ENCODE measurements around the gene FRMD4A.

FRMD4A gene

GRCh38 chr10:14253711-14254110, 77.0 kb downstream of the FRMD4A start:
- no peaks in the 10 kb centered on the region for H3K79me2 ChIP-seq (ENCODE audit: insufficient read depth, low read length)
- H3K27me3 ChIP-seq (ENCODE audit: insufficient read depth, low read length, poor library complexity) = no peaks in the 10 kb centered on the region
- H3K9me3 ChIP-seq (ENCODE audit: insufficient read depth, low read length, severe bottlenecking) = no peaks in the 10 kb centered on the region
- no peaks in the 10 kb centered on the region for H4K20me1 ChIP-seq (ENCODE audit: insufficient read depth, low read length)
- no peak for ATAC-seq (ENCODE audit: insufficient read depth, low read depth)
- DNase-seq = no peak
- H3K4me3 ChIP-seq (ENCODE audit: low read depth in 1 of 2, low read length in 2 of 2) = no peak overlapping the region
- H3K9ac ChIP-seq (ENCODE audit: low read depth, low read length) = no peak overlapping the region
- H3K4me1 ChIP-seq (ENCODE audit: insufficient read depth, low read length) = no peaks in the 10 kb centered on the region
- TF ChIP-seq CTCF (IDR thresholded peaks at IDR 0.05; ENCODE audit: borderline replicate concordance, extremely low read depth, low read length, poor library complexity, severe bottlenecking) = no peak
- TF ChIP-seq EZH2 (IDR thresholded peaks at IDR 0.05; ENCODE audit: borderline replicate concordance, low read depth, low read length, severe bottlenecking) = no peak
- no peaks in the 10 kb centered on the region for H3K36me3 ChIP-seq (ENCODE audit: insufficient read depth, low read length)
- H3K27ac ChIP-seq (ENCODE audit: low read length) = no peak overlapping the region
- no peak overlapping the region for H3K4me2 ChIP-seq (ENCODE audit: insufficient read depth, low read length)
- no peak overlapping the region for H2AFZ ChIP-seq (ENCODE audit: low read depth, low read length)

DNA sequence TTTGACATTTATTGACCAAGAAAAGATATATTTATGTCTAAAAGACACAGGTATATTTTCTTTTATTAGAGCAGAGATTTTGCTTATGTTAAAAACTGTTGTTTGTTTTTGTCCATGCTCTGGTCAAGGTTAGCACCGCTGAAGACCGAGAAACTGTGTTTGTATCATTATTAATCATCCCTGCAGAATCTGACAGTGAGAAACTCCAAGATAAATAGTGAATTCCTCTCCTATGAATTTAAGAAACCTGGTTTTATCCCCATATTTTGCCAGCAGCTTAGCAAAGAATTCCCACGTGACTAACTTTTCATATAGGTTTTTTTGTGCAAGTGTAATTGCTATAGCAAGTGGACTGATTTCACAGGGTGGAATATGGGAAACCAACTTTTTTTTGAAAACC, 77.6 kb downstream of the FRMD4A start:
- Histone ChIP-seq H2AFZ (ENCODE audit: low read depth, low read length) (no peak overlapping the region), H3K4me1 (ENCODE audit: insufficient read depth, low read length) (no peaks in the 10 kb centered on the region), H3K27ac (ENCODE audit: low read length) (no peak overlapping the region), H3K79me2 (ENCODE audit: insufficient read depth, low read length) (no peaks in the 10 kb centered on the region), H3K9ac (ENCODE audit: low read depth, low read length) (no peak overlapping the region), H3K36me3 (ENCODE audit: insufficient read depth, low read length) (no peaks in the 10 kb centered on the region), H3K4me2 (ENCODE audit: insufficient read depth, low read length) (no peak overlapping the region), H3K9me3 (ENCODE audit: insufficient read depth, low read length, severe bottlenecking) (no peaks in the 10 kb centered on the region), H3K27me3 (ENCODE audit: insufficient read depth, low read length, poor library complexity) (no peaks in the 10 kb centered on the region), H4K20me1 (ENCODE audit: insufficient read depth, low read length) (no peaks in the 10 kb centered on the region), H3K4me3 (ENCODE audit: low read depth in 1 of 2, low read length in 2 of 2) (no peak overlapping the region)
- DNase-seq (no peak), ATAC-seq (ENCODE audit: insufficient read depth, low read depth) (no peak)
- TF ChIP-seq CTCF (IDR thresholded peaks at IDR 0.05; ENCODE audit: borderline replicate concordance, extremely low read depth, low read length, poor library complexity, severe bottlenecking) = no peak
- no peak for TF ChIP-seq EZH2 (IDR thresholded peaks at IDR 0.05; ENCODE audit: borderline replicate concordance, low read depth, low read length, severe bottlenecking)

- ATAC-seq (ENCODE audit: insufficient read depth, low read depth) (no peak), DNase-seq (no peak)
- Histone ChIP-seq H3K4me1 (ENCODE audit: insufficient read depth, low read length) (no peaks in the 10 kb centered on the region), H3K9me3 (ENCODE audit: insufficient read depth, low read length, severe bottlenecking) (no peaks in the 10 kb centered on the region), H3K27ac (ENCODE audit: low read length) (no peak overlapping the region), H3K9ac (ENCODE audit: low read depth, low read length) (no peak overlapping the region), H2AFZ (ENCODE audit: low read depth, low read length) (no peak overlapping the region), H3K79me2 (ENCODE audit: insufficient read depth, low read length) (no peaks in the 10 kb centered on the region), H3K4me3 (ENCODE audit: low read depth in 1 of 2, low read length in 2 of 2) (no peak overlapping the region), H3K27me3 (ENCODE audit: insufficient read depth, low read length, poor library complexity) (peaks cover 5% of the 10 kb centered on the region), H4K20me1 (ENCODE audit: insufficient read depth, low read length) (no peaks in the 10 kb centered on the region), H3K4me2 (ENCODE audit: insufficient read depth, low read length) (no peak overlapping the region), H3K36me3 (ENCODE audit: insufficient read depth, low read length) (no peaks in the 10 kb centered on the region)
- TF ChIP-seq EZH2 (IDR thresholded peaks at IDR 0.05; ENCODE audit: borderline replicate concordance, low read depth, low read length, severe bottlenecking) (no peak), CTCF (IDR thresholded peaks at IDR 0.05; ENCODE audit: borderline replicate concordance, extremely low read depth, low read length, poor library complexity, severe bottlenecking) (no peak)
Measured at GRCh38 chr10:14250496-14251076, 80.1 kb downstream of the FRMD4A start.
